Measurements from ENCODE around the gene CAPN13. TPM values are rescaled to one million over a fixed set of nuclear protein-coding genes. Genes with fewer than 3 reads are reported as not detected.

CAPN13 gene
- total and polyA plus RNA-seq, 10 of the 15 experiments (the other 5 are each of a cell fraction or from before 2014, with no cell fraction given) = 0.03 to 0.10 (median 0.06) TPM; not detected in 7

- TF ChIP-seq, protein P1, sequence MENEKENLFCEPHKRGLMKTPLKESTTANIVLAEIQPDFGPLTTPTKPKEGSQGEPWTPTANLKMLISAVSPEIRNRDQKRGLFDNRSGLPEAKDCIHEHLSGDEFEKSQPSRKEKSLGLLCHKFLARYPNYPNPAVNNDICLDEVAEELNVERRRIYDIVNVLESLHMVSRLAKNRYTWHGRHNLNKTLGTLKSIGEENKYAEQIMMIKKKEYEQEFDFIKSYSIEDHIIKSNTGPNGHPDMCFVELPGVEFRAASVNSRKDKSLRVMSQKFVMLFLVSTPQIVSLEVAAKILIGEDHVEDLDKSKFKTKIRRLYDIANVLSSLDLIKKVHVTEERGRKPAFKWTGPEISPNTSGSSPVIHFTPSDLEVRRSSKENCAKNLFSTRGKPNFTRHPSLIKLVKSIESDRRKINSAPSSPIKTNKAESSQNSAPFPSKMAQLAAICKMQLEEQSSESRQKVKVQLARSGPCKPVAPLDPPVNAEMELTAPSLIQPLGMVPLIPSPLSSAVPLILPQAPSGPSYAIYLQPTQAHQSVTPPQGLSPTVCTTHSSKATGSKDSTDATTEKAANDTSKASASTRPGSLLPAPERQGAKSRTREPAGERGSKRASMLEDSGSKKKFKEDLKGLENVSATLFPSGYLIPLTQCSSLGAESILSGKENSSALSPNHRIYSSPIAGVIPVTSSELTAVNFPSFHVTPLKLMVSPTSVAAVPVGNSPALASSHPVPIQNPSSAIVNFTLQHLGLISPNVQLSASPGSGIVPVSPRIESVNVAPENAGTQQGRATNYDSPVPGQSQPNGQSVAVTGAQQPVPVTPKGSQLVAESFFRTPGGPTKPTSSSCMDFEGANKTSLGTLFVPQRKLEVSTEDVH (IDR thresholded peaks at IDR 0.05; ENCODE audit: low read depth, partially characterized antibody) = no peak
- no peak for TF ChIP-seq ETV6 (conservative IDR thresholded peaks at IDR 0.05 in 1 of 2, IDR thresholded peaks at IDR 0.05 in 1 of 2; ENCODE audit: borderline replicate concordance in 1 of 2, low read depth in 1 of 2)
These were observed 44.0 kb downstream of the CAPN13 start (continued) for GRCh38 chr2:30763151-30763660.

DNA sequence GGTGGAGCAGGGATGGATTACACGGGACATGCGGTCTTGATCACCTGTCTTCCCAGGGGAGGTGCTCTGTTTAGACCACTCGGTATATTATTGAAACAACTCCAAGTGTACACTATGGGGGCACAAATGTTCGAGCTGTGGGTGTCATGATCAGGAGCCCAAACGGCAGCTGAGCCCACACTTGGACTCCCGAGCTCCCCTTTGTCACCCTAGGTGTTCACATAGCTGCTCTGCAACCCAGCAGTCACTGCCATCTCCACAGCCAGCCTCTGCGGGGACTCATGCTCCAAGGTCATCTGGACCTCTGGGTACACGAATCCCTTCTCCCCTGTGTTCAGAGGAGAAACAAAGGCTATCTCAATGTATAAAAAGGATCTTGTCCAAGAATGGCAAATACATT, 46.0 kb downstream of the CAPN13 start:
- H3K27me3 ChIP-seq (replicated peaks in 1 of 2; ENCODE audit: control insufficient read depth in 2 of 2, insufficient read depth in 2 of 2, low read length in 1 of 2) = no peaks in the 10 kb centered on the region; a peak in 2 of 4 replicates
- ChIA-PET POLR2A (no interaction called here), CTCF (no interaction called here), RAD21 (ENCODE audit: unreplicated experiment) (no interaction called here), SMC1A (ENCODE audit: uncharacterized antibody, unreplicated experiment) (no interaction called here)
- no peaks in the 10 kb centered on the region for H4K20me1 ChIP-seq (ENCODE audit: control insufficient read depth, insufficient read depth)
- no peak overlapping the region for H2AFZ ChIP-seq (ENCODE audit: control insufficient read depth, low read depth, low read length)
- intact Hi-C loops (cut with micrococcal nuclease; ENCODE audit: unreplicated experiment) = no loop called here
- no peak for FAIRE-seq
- H3K9ac ChIP-seq (ENCODE audit: control insufficient read depth, insufficient read depth, low read length) = no peak overlapping the region
- 20% methylated on average over 8 of the region's 8 CpGs for WGBS (ENCODE audit: insufficient coverage, insufficient replicate concordance, low lambda C conversion rate, missing lambda C conversion rate)
- no peak overlapping the region for H3K27ac ChIP-seq (ENCODE audit: control insufficient read depth, insufficient read depth)
- H3K4me3 ChIP-seq = no peak overlapping the region
- no peaks in the 10 kb centered on the region for H3K79me2 ChIP-seq (ENCODE audit: control insufficient read depth, insufficient read depth, low read length)
- ATAC-seq = no peak
- in situ Hi-C loops (cut with MboI) = no loop called here
- TF ChIP-seq RELB (IDR thresholded peaks at IDR 0.05; ENCODE audit: low read depth) (no peak), MLLT1 (IDR thresholded peaks at IDR 0.05) (no peak), SRF (IDR thresholded peaks at IDR 0.05; ENCODE audit: low read depth in 2 of 2, low read length in 2 of 2) (no peak), POLR2AphosphoS2 (IDR thresholded peaks at IDR 0.05; ENCODE audit: low read depth, low read length) (no peak), EP300 (IDR thresholded peaks at IDR 0.05; ENCODE audit: borderline replicate concordance in 1 of 2, control insufficient read depth in 1 of 2, low read depth in 2 of 2, low read length in 2 of 2) (no peak), FOXM1 (IDR thresholded peaks at IDR 0.05; ENCODE audit: low read depth, low read length) (no peak), CHD4 (IDR thresholded peaks at IDR 0.05) (no peak), WRNIP1 (IDR thresholded peaks at IDR 0.05; ENCODE audit: borderline replicate concordance, low read depth, low read length) (no peak), MTA3 (IDR thresholded peaks at IDR 0.05; ENCODE audit: borderline replicate concordance, low read length) (no peak), BRCA1 (IDR thresholded peaks at IDR 0.05; ENCODE audit: low read depth, low read length) (no peak), RFX5 (IDR thresholded peaks at IDR 0.05; ENCODE audit: low read depth, low read length) (no peak), BMI1 (IDR thresholded peaks at IDR 0.05; ENCODE audit: borderline replicate concordance) (no peak), SMC3 (IDR thresholded peaks at IDR 0.05; ENCODE audit: borderline replicate concordance, low read length) (no peak), ATF2 (IDR thresholded peaks at IDR 0.05; ENCODE audit: low read length) (no peak)
- H3K36me3 ChIP-seq (ENCODE audit: control insufficient read depth in 2 of 2, insufficient read depth in 2 of 2, low read length in 1 of 2) = no peaks in the 10 kb centered on the region
- no TSS peak for BruUV-seq (replicated peaks)
- H3K9me3 ChIP-seq (replicated peaks; ENCODE audit: control insufficient read depth, insufficient read depth, low read length) = no peaks in the 10 kb centered on the region
- DNase-seq (ENCODE audit: low read depth, low spot score) = no peak
- no peaks in the 10 kb centered on the region for H3K4me1 ChIP-seq (ENCODE audit: control insufficient read depth, insufficient read depth, low read length)
- no peak overlapping the region for H3K4me2 ChIP-seq (ENCODE audit: control insufficient read depth, insufficient read depth)

Data from GM12878 (cell line).